NCI-H1694 treated with DMSO at 0.1 percent for 48 hours (cell line): ENCODE results near the gene CDH12.
"Not testable (repeated sequence)": the region's sequence is repeated elsewhere in the genome, so short reads cannot be mapped to it uniquely, and the experiment has no call there.

Source experiments
- DNase-seq: peaks from one replicate; lab custom pipeline; 2025; lab: John Stamatoyannopoulos, UW

The CDH12 gene

GRCh38 chr5:22567983-22568382, 285.2 kb downstream of the CDH12 start:
- DNase-seq, result no peak

- no peak for DNase-seq
These were observed 293.0 kb downstream of the CDH12 start for GRCh38 chr5:22560147-22560546.

- no peak for DNase-seq
These were observed 295.9 kb downstream of the CDH12 start for GRCh38 chr5:22557251-22557650.

- DNase-seq, result no peak
These were observed 298.7 kb downstream of the CDH12 start for GRCh38 chr5:22554475-22554874.

GRCh38 chr5:22549876-22550671, 303.1 kb downstream of the CDH12 start:
- no peak for DNase-seq

- no peak for DNase-seq
These were observed 310.8 kb downstream of the CDH12 start for GRCh38 chr5:22542340-22542739.

GRCh38 chr5:22541037-22541436, 312.1 kb downstream of the CDH12 start:
- peak; percentile 93 for DNase-seq

- no peak for DNase-seq
These were observed 313.4 kb downstream of the CDH12 start for GRCh38 chr5:22539762-22540161.

- DNase-seq, result no peak
These were observed 321.2 kb downstream of the CDH12 start for GRCh38 chr5:22531986-22532385.

GRCh38 chr5:22521521-22521920, 331.6 kb downstream of the CDH12 start:
- DNase-seq, result no peak

- not testable (repeated sequence) for DNase-seq
These were observed 336.6 kb downstream of the CDH12 start for GRCh38 chr5:22516497-22516896.

- no peak for DNase-seq
These were observed 338.9 kb downstream of the CDH12 start for GRCh38 chr5:22514231-22514630.

GRCh38 chr5:22505891-22506290, 347.3 kb downstream of the CDH12 start:
- DNase-seq, result no peak

- DNase-seq, result no peak
These were observed 348.7 kb downstream of the CDH12 start for GRCh38 chr5:22504411-22504810.

GRCh38 chr5:22500556-22500955, 352.6 kb downstream of the CDH12 start:
- DNase-seq, result no peak

GRCh38 chr5:22496666-22497065, 356.5 kb downstream of the CDH12 start:
- no peak for DNase-seq

GRCh38 chr5:22495016-22495720, 358.0 kb downstream of the CDH12 start:
- DNase-seq, result no peak

GRCh38 chr5:22488427-22488826, 364.7 kb downstream of the CDH12 start:
- DNase-seq, result no peak

- DNase-seq, result no peak
These were observed 372.8 kb downstream of the CDH12 start for GRCh38 chr5:22480305-22480704.

GRCh38 chr5:22473886-22474285, 379.3 kb downstream of the CDH12 start:
- DNase-seq, result no peak

GRCh38 chr5:22471154-22471553, 382.0 kb downstream of the CDH12 start:
- DNase-seq, result no peak

GRCh38 chr5:22470408-22470807, 382.7 kb downstream of the CDH12 start:
- no peak for DNase-seq

GRCh38 chr5:22465616-22466015, 387.5 kb downstream of the CDH12 start:
- no peak for DNase-seq

GRCh38 chr5:22465177-22465576, 388.0 kb downstream of the CDH12 start:
- no peak for DNase-seq
